GM12878 (cell line): Measurements from ENCODE around the gene C19orf33. TPM values are rescaled to one million over a fixed set of nuclear protein-coding genes. Genes with fewer than 3 reads are reported as not detected.

Source experiments
- ATF7 ChIP-seq: fragments of 450-650 bp; IDR thresholded peaks from 2 replicates; pipeline ENCODE4 v1.6.1; 2016; ENCODE audit warnings: low read depth, mild to moderate bottlenecking
- BCLAF1 ChIP-seq: fragments of 450-650 bp; IDR thresholded peaks from 2 replicates; pipeline ENCODE4 v1.6.1; 2017; ENCODE audit warnings: antibody characterized with exemption, mild to moderate bottlenecking, moderate library complexity
- CBFB ChIP-seq: IDR thresholded peaks from 2 replicates; pipeline ENCODE4 v1.6.1; 2016; ENCODE audit warnings: antibody characterized with exemption, low read depth
- CEBPB ChIP-seq, 2 experiments: fragments of 150-350 bp in 1 of 2; IDR thresholded peaks; 2 replicates each; pipeline ENCODE4 v1.6.1; 2012 to 2014; ENCODE audit warnings: low read depth in 2 of 2, low read length in 2 of 2, borderline replicate concordance in 1 of 2, inconsistent platforms in 1 of 2
- CREM ChIP-seq: IDR thresholded peaks from 2 replicates; pipeline ENCODE4 v1.6.1; 2014; ENCODE audit warnings: antibody characterized with exemption, low read depth
- E2F4 ChIP-seq: IDR thresholded peaks from 2 replicates; pipeline ENCODE4 v1.6.1; 2012; ENCODE audit warnings: low read depth, low read length, improper control_type of control experiment
- EED ChIP-seq: sonication (generic); IDR thresholded peaks from 2 replicates; pipeline ENCODE4 v1.6.1; 2016; ENCODE audit warnings: antibody characterized with exemption, low read depth
- JUND ChIP-seq: IDR thresholded peaks from 2 replicates; pipeline ENCODE4 v1.6.1; 2012; ENCODE audit warnings: low read depth, mild to moderate bottlenecking, low read length, improper control_type of control experiment, moderate library complexity
- KDM1A ChIP-seq: fragments of 200-600 bp; sonication (generic); IDR thresholded peaks from 2 replicates; pipeline ENCODE4 v1.6.1; 2016; ENCODE audit warnings: borderline replicate concordance
- MLLT1 ChIP-seq: fragments of 450-650 bp; IDR thresholded peaks from 2 replicates; pipeline ENCODE4 v1.6.1; 2016; ENCODE audit warnings: mild to moderate bottlenecking
- MTA3 ChIP-seq: IDR thresholded peaks from 2 replicates; pipeline ENCODE4 v1.6.1; 2012; ENCODE audit warnings: low read length, inconsistent platforms, borderline replicate concordance
- MXI1 ChIP-seq: fragments of 150-350 bp; IDR thresholded peaks from 2 replicates; pipeline ENCODE4 v1.6.1; 2011; ENCODE audit warnings: low read depth, mild to moderate bottlenecking, inconsistent platforms, low read length, improper control_type of control experiment
- NBN ChIP-seq: fragments of 450-650 bp; IDR thresholded peaks from 2 replicates; pipeline ENCODE4 v1.6.1; 2016
- NFYA ChIP-seq: IDR thresholded peaks from 2 replicates; pipeline ENCODE4 v1.6.1; 2011; ENCODE audit warnings: low read depth, mild to moderate bottlenecking, low read length, improper control_type of control experiment, borderline replicate concordance
- NR2C1 ChIP-seq: fragments of 450-650 bp; IDR thresholded peaks from 2 replicates; pipeline ENCODE4 v1.6.1; 2017; ENCODE audit warnings: antibody characterized with exemption, mild to moderate bottlenecking, moderate library complexity
- PML ChIP-seq: IDR thresholded peaks from 2 replicates; pipeline ENCODE4 v1.6.1; 2012; ENCODE audit warnings: low read length, inconsistent platforms
- SIN3A ChIP-seq: IDR thresholded peaks from 2 replicates; pipeline ENCODE4 v1.6.1; 2012; ENCODE audit warnings: low read depth, low read length, improper control_type of control experiment
- ZBTB33 ChIP-seq: fragments of 450-650 bp; IDR thresholded peaks from 2 replicates; pipeline ENCODE4 v1.6.1; 2017; ENCODE audit warnings: mild to moderate bottlenecking
- ZNF687 ChIP-seq: fragments of 450-650 bp; IDR thresholded peaks from 2 replicates; pipeline ENCODE4 v1.6.1; 2017; ENCODE audit warnings: mild to moderate bottlenecking, moderate library complexity
- polyA plus RNA-seq, 11 experiments: library from polyadenylated mRNA; depleted of rRNA in 4 of 11; unstranded in 6 of 11; stranded (reverse) in 5 of 11; fragments of >200 nt; fragmentation: Nextera tagmentation in 4 of 11; fragmentation: Illumina TruSeq in 1 of 11; extraction: Ambion mirVana in 4 of 11; extraction: Trizol in 1 of 11; gene quantifications; 1 replicate in 1 of 11; 2 replicates in 10 of 11; pipeline versions ENCODE4 v1.2.1 to v1.2.3, GENCODE V29; 2011 to 2016; ENCODE audit warnings: inconsistent platforms in 2 of 11, missing spikeins in 2 of 11, low read depth in 1 of 11
- total RNA-seq, 4 experiments: library from RNA; depleted of rRNA in 3 of 4; stranded (reverse); fragments of >200 nt in 3 of 4; fragmentation: Illumina TruSeq in 1 of 4; extraction: Trizol in 1 of 4; gene quantifications; 2 replicates each; pipeline versions ENCODE4 v1.2.1 to v1.2.3, GENCODE V29; 2013 to 2021

Gene C19orf33
- total and polyA plus RNA-seq, 10 of the 15 experiments (the other 5 are each of a cell fraction or from before 2014, with no cell fraction given) = 0.28 to 0.45 TPM; not detected in 8

GRCh38 chr19:38336638-38337359 is 32.7 kb downstream of the C19orf33 start (continued):
- TF ChIP-seq NBN (peak; percentile 88), CEBPB (IDR thresholded peaks at IDR 0.05; ENCODE audit: borderline replicate concordance in 1 of 2, low read depth in 2 of 2, low read length in 2 of 2) (no peak), NR2C1 (no peak), JUND (no peak), E2F4 (no peak), MTA3 (no peak), KDM1A (no peak), CBFB (no peak), ZBTB33 (no peak), MXI1 (peak; percentile 80; the same call in 1 of the 2 replicates), ATF7 (peak; percentile 67; the same call in 1 of the 2 replicates), MLLT1 (peak; percentile 70; the same call in 1 of the 2 replicates), ZNF687 (no peak), NFYA (no peak), BCLAF1 (no peak), PML (no peak), CREM (no peak), SIN3A (0 out of 2 replicates have a peak, but pooled peaks have one; percentile 45), EED (no peak)
